GM12878 (cell line): Measurements from ENCODE around the gene GANAB. TPM values are rescaled to one million over a fixed set of nuclear protein-coding genes. Genes with fewer than 3 reads are reported as not detected.

Source experiments
- DPF2 ChIP-seq: fragments of 450-650 bp; IDR thresholded peaks from 2 replicates; pipeline ENCODE4 v1.6.1; 2017; ENCODE audit warnings: mild to moderate bottlenecking
- ESRRA ChIP-seq: IDR thresholded peaks from 2 replicates; pipeline ENCODE4 v1.6.1; 2012; ENCODE audit warnings: mild to moderate bottlenecking, low read length, improper control_type of control experiment
- IRF4 ChIP-seq: IDR thresholded peaks from 2 replicates; pipeline ENCODE4 v1.6.1; 2011; ENCODE audit warnings: low read depth, low read length
- SMAD5 ChIP-seq: IDR thresholded peaks from 2 replicates; pipeline ENCODE4 v1.6.1; 2016; ENCODE audit warnings: antibody characterized with exemption, low read depth
- SMC3 ChIP-seq: IDR thresholded peaks from 2 replicates; pipeline ENCODE4 v1.6.1; 2011; ENCODE audit warnings: low read length, improper control_type of control experiment, borderline replicate concordance
- TBL1XR1 ChIP-seq: IDR thresholded peaks from 2 replicates; pipeline ENCODE4 v1.6.1; 2012; ENCODE audit warnings: low read depth, low read length, improper control_type of control experiment
- ZNF217 ChIP-seq: fragments of 450-650 bp; IDR thresholded peaks from 2 replicates; pipeline ENCODE4 v1.6.1; 2017; ENCODE audit warnings: antibody characterized with exemption, mild to moderate bottlenecking
- ZNF622 ChIP-seq: fragments of 450-650 bp; IDR thresholded peaks from 2 replicates; pipeline ENCODE4 v1.6.1; 2017; ENCODE audit warnings: mild to moderate bottlenecking, inconsistent platforms
- polyA plus RNA-seq, 11 experiments: library from polyadenylated mRNA; depleted of rRNA in 4 of 11; unstranded in 6 of 11; stranded (reverse) in 5 of 11; fragments of >200 nt; fragmentation: Nextera tagmentation in 4 of 11; fragmentation: Illumina TruSeq in 1 of 11; extraction: Ambion mirVana in 4 of 11; extraction: Trizol in 1 of 11; gene quantifications; 1 replicate in 1 of 11; 2 replicates in 10 of 11; pipeline versions ENCODE4 v1.2.1 to v1.2.3, GENCODE V29; 2011 to 2016; ENCODE audit warnings: inconsistent platforms in 2 of 11, missing spikeins in 2 of 11, low read depth in 1 of 11
- total RNA-seq, 4 experiments: library from RNA; depleted of rRNA in 3 of 4; stranded (reverse); fragments of >200 nt in 3 of 4; fragmentation: Illumina TruSeq in 1 of 4; extraction: Trizol in 1 of 4; gene quantifications; 2 replicates each; pipeline versions ENCODE4 v1.2.1 to v1.2.3, GENCODE V29; 2013 to 2021
- TF ChIP-seq, protein P1 (sequence below): IDR thresholded peaks from 2 replicates; pipeline ENCODE4 v1.6.1; 2012; ENCODE audit warnings: improper control_type of control experiment, low read depth, low read length; ENCODE audit not compliant: insufficient replicate concordance
- TF ChIP-seq, protein P2 (sequence below): fragments of 450-650 bp; IDR thresholded peaks from 2 replicates; pipeline ENCODE4 v1.6.1; 2017; ENCODE audit warnings: mild to moderate bottlenecking
- TF ChIP-seq, protein P3 (sequence below): fragments of 450-650 bp; IDR thresholded peaks from 2 replicates; pipeline ENCODE4 v1.6.1; 2016; ENCODE audit warnings: mild to moderate bottlenecking, moderate library complexity, borderline replicate concordance
- TF ChIP-seq, protein P4 (sequence below): IDR thresholded peaks from 2 replicates; pipeline ENCODE4 v1.6.1; 2012; ENCODE audit warnings: low read length, inconsistent platforms
- TF ChIP-seq, protein P5 (sequence below): IDR thresholded peaks from 2 replicates; pipeline ENCODE4 v1.6.1; 2012; ENCODE audit warnings: mild to moderate bottlenecking, low read depth, low read length

Gene GANAB
- total and polyA plus RNA-seq, 10 of the 15 experiments (the other 5 are each of a cell fraction or from before 2014, with no cell fraction given) = 4.5 to 175 (median 102) TPM

DNA sequence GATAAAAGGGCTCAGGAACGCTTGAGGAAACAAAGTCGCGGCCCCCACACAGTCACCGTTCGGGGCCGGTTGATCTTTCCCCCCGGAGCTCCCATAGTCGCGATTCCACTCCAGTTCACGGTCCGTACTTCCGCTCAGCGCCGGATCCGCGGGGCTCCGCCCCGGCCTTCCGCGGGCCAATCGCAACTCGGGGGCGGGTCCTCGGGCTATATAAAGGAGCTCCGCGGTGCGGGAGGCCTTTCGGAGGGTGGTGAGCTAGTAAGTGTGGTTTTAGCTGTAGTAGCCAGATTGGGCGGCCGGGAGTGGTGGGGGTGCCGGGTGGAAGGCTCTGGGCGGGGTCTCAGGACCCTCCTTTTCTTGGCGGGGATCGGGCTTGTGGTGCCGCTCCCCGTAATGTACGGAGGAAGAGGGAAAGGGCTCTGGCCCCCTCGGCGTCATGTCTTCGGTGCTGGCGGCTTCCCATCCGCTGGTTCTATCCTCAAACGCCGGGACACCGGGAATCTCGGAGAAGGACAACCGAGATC, 18.7 kb upstream of the GANAB start, which contains the start of the genes C11orf98 and CSKMT (continued):
- TF ChIP-seq, protein P1, sequence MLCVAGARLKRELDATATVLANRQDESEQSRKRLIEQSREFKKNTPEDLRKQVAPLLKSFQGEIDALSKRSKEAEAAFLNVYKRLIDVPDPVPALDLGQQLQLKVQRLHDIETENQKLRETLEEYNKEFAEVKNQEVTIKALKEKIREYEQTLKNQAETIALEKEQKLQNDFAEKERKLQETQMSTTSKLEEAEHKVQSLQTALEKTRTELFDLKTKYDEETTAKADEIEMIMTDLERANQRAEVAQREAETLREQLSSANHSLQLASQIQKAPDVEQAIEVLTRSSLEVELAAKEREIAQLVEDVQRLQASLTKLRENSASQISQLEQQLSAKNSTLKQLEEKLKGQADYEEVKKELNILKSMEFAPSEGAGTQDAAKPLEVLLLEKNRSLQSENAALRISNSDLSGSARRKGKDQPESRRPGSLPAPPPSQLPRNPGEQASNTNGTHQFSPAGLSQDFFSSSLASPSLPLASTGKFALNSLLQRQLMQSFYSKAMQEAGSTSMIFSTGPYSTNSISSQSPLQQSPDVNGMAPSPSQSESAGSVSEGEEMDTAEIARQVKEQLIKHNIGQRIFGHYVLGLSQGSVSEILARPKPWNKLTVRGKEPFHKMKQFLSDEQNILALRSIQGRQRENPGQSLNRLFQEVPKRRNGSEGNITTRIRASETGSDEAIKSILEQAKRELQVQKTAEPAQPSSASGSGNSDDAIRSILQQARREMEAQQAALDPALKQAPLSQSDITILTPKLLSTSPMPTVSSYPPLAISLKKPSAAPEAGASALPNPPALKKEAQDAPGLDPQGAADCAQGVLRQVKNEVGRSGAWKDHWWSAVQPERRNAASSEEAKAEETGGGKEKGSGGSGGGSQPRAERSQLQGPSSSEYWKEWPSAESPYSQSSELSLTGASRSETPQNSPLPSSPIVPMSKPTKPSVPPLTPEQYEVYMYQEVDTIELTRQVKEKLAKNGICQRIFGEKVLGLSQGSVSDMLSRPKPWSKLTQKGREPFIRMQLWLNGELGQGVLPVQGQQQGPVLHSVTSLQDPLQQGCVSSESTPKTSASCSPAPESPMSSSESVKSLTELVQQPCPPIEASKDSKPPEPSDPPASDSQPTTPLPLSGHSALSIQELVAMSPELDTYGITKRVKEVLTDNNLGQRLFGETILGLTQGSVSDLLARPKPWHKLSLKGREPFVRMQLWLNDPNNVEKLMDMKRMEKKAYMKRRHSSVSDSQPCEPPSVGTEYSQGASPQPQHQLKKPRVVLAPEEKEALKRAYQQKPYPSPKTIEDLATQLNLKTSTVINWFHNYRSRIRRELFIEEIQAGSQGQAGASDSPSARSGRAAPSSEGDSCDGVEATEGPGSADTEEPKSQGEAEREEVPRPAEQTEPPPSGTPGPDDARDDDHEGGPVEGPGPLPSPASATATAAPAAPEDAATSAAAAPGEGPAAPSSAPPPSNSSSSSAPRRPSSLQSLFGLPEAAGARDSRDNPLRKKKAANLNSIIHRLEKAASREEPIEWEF = no peak
- TF ChIP-seq ZNF217 = no peak
- 0 out of 2 replicates have a peak, but pooled peaks have one; percentile 42 for TF ChIP-seq TBL1XR1
- peak; percentile 99 for TF ChIP-seq SMAD5
- TF ChIP-seq DPF2 = no peak
- TF ChIP-seq, protein P2, sequence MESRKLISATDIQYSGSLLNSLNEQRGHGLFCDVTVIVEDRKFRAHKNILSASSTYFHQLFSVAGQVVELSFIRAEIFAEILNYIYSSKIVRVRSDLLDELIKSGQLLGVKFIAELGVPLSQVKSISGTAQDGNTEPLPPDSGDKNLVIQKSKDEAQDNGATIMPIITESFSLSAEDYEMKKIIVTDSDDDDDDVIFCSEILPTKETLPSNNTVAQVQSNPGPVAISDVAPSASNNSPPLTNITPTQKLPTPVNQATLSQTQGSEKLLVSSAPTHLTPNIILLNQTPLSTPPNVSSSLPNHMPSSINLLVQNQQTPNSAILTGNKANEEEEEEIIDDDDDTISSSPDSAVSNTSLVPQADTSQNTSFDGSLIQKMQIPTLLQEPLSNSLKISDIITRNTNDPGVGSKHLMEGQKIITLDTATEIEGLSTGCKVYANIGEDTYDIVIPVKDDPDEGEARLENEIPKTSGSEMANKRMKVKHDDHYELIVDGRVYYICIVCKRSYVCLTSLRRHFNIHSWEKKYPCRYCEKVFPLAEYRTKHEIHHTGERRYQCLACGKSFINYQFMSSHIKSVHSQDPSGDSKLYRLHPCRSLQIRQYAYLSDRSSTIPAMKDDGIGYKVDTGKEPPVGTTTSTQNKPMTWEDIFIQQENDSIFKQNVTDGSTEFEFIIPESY = 0 out of 2 replicates have a peak, but pooled peaks have one; percentile 10
- TF ChIP-seq SMC3 = no peak
- TF ChIP-seq ESRRA = no peak; the same call in 1 of the 2 replicates
- no peak for TF ChIP-seq ZNF622
- TF ChIP-seq, protein P3, sequence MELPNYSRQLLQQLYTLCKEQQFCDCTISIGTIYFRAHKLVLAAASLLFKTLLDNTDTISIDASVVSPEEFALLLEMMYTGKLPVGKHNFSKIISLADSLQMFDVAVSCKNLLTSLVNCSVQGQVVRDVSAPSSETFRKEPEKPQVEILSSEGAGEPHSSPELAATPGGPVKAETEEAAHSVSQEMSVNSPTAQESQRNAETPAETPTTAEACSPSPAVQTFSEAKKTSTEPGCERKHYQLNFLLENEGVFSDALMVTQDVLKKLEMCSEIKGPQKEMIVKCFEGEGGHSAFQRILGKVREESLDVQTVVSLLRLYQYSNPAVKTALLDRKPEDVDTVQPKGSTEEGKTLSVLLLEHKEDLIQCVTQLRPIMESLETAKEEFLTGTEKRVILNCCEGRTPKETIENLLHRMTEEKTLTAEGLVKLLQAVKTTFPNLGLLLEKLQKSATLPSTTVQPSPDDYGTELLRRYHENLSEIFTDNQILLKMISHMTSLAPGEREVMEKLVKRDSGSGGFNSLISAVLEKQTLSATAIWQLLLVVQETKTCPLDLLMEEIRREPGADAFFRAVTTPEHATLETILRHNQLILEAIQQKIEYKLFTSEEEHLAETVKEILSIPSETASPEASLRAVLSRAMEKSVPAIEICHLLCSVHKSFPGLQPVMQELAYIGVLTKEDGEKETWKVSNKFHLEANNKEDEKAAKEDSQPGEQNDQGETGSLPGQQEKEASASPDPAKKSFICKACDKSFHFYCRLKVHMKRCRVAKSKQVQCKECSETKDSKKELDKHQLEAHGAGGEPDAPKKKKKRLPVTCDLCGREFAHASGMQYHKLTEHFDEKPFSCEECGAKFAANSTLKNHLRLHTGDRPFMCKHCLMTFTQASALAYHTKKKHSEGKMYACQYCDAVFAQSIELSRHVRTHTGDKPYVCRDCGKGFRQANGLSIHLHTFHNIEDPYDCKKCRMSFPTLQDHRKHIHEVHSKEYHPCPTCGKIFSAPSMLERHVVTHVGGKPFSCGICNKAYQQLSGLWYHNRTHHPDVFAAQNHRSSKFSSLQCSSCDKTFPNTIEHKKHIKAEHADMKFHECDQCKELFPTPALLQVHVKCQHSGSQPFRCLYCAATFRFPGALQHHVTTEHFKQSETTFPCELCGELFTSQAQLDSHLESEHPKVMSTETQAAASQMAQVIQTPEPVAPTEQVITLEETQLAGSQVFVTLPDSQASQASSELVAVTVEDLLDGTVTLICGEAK = peak; percentile 82; the same call in 1 of the 2 replicates
- TF ChIP-seq, protein P4, sequence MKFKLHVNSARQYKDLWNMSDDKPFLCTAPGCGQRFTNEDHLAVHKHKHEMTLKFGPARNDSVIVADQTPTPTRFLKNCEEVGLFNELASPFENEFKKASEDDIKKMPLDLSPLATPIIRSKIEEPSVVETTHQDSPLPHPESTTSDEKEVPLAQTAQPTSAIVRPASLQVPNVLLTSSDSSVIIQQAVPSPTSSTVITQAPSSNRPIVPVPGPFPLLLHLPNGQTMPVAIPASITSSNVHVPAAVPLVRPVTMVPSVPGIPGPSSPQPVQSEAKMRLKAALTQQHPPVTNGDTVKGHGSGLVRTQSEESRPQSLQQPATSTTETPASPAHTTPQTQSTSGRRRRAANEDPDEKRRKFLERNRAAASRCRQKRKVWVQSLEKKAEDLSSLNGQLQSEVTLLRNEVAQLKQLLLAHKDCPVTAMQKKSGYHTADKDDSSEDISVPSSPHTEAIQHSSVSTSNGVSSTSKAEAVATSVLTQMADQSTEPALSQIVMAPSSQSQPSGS = peak; percentile 46; the same call in 1 of the 2 replicates
- TF ChIP-seq, protein P5, sequence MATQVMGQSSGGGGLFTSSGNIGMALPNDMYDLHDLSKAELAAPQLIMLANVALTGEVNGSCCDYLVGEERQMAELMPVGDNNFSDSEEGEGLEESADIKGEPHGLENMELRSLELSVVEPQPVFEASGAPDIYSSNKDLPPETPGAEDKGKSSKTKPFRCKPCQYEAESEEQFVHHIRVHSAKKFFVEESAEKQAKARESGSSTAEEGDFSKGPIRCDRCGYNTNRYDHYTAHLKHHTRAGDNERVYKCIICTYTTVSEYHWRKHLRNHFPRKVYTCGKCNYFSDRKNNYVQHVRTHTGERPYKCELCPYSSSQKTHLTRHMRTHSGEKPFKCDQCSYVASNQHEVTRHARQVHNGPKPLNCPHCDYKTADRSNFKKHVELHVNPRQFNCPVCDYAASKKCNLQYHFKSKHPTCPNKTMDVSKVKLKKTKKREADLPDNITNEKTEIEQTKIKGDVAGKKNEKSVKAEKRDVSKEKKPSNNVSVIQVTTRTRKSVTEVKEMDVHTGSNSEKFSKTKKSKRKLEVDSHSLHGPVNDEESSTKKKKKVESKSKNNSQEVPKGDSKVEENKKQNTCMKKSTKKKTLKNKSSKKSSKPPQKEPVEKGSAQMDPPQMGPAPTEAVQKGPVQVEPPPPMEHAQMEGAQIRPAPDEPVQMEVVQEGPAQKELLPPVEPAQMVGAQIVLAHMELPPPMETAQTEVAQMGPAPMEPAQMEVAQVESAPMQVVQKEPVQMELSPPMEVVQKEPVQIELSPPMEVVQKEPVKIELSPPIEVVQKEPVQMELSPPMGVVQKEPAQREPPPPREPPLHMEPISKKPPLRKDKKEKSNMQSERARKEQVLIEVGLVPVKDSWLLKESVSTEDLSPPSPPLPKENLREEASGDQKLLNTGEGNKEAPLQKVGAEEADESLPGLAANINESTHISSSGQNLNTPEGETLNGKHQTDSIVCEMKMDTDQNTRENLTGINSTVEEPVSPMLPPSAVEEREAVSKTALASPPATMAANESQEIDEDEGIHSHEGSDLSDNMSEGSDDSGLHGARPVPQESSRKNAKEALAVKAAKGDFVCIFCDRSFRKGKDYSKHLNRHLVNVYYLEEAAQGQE = peak; percentile 49; the same call in 1 of the 2 replicates
- TF ChIP-seq IRF4 = no peak
